Large intestine (tissue), 3 donors: ENCODE data around the gene C4orf50. TPM values are rescaled to one million over a fixed set of nuclear protein-coding genes. Genes with fewer than 3 reads are reported as not detected.
A peak's percentile ranks its signal among the peaks of the same experiment; 100 is the strongest.
"Not testable (repeated sequence)": the region's sequence is repeated elsewhere in the genome, so short reads cannot be mapped to it uniquely, and the experiment has no call there.

ENCODE experiments used
- DNase-seq, 2 donors: peaks; one replicate each; pipeline versions ENCODE4 v3.0.0 to v3.0.0-alpha.2; 2013
- H3K27ac ChIP-seq: one replicate; pipeline ENCODE4 v1.5.1; 2013; ENCODE audit warnings: low read length
- H3K27me3 ChIP-seq: 2 replicates; pipeline ENCODE4 v1.6.1; 2013; ENCODE audit warnings: low read length; ENCODE audit not compliant: control insufficient read depth, insufficient read depth
- H3K36me3 ChIP-seq: 2 replicates; pipeline ENCODE4 v1.6.1; 2013; ENCODE audit warnings: low read length; ENCODE audit not compliant: control insufficient read depth, insufficient read depth
- H3K4me1 ChIP-seq: one replicate; pipeline ENCODE4 v1.6.1; 2013; ENCODE audit warnings: low read length; ENCODE audit not compliant: control insufficient read depth, insufficient read depth
- H3K4me3 ChIP-seq: one replicate; pipeline ENCODE4 v1.5.1; 2013; ENCODE audit warnings: low read length
- H3K9me3 ChIP-seq: one replicate; pipeline ENCODE4 v1.6.1; 2013; ENCODE audit warnings: mild to moderate bottlenecking, low read depth, low read length, moderate library complexity; ENCODE audit not compliant: control insufficient read depth
- WGBS: methylation state at CpG from one replicate; pipeline ENCODE4 v1.1.5; 2013; ENCODE audit warnings: low lambda C conversion rate; ENCODE audit not compliant: insufficient coverage; 5-methylcytosine and 5-hydroxymethylcytosine counted together
- polyA plus RNA-seq: library from polyadenylated mRNA; unstranded; fragments of 120-200 nt; gene quantifications from one replicate; pipeline ENCODE4 v1.2.1, GENCODE V29; 2013

The C4orf50 gene
- polyA plus RNA-seq, 1 donor = 0.58 TPM

GRCh38 chr4:5958199-5958735 is 60.0 kb downstream of the C4orf50 start:
- no peaks in the 10 kb centered on the region for H3K9me3 ChIP-seq
- WGBS = no CpG with 5 or more reads among the region's 15 CpGs
- no peaks in the 10 kb centered on the region for H3K27me3 ChIP-seq
- DNase-seq = no peak
- H3K4me3 ChIP-seq = no peak overlapping the region
- no peak overlapping the region for H3K27ac ChIP-seq
- no peaks in the 10 kb centered on the region for H3K4me1 ChIP-seq
- no peaks in the 10 kb centered on the region for H3K36me3 ChIP-seq

GRCh38 chr4:5957076-5957475 is 61.2 kb downstream of the C4orf50 start:
- no peak for DNase-seq
- Histone ChIP-seq H3K27ac (no peak overlapping the region), H3K4me1 (no peaks in the 10 kb centered on the region), H3K4me3 (no peak overlapping the region), H3K9me3 (no peaks in the 10 kb centered on the region), H3K27me3 (no peaks in the 10 kb centered on the region), H3K36me3 (no peaks in the 10 kb centered on the region)
- WGBS = no CpG with 5 or more reads among the region's 16 CpGs

GRCh38 chr4:5956285-5957021 is 61.8 kb downstream of the C4orf50 start:
- Histone ChIP-seq H3K9me3 (no peaks in the 10 kb centered on the region), H3K4me3 (no peak overlapping the region), H3K27me3 (no peaks in the 10 kb centered on the region), H3K36me3 (no peaks in the 10 kb centered on the region), H3K27ac (no peak overlapping the region), H3K4me1 (no peaks in the 10 kb centered on the region)
- no CpG with 5 or more reads among the region's 16 CpGs for WGBS
- DNase-seq = peak in 1 of 2 donors; percentile 25

- WGBS = no CpG with 5 or more reads among the region's 4 CpGs
These were observed 62.4 kb downstream of the C4orf50 start for GRCh38 chr4:5955856-5956255.

GRCh38 chr4:5955201-5955821 is 62.9 kb downstream of the C4orf50 start:
- Histone ChIP-seq H3K4me3 (no peak overlapping the region), H3K27ac (no peak overlapping the region), H3K4me1 (no peaks in the 10 kb centered on the region), H3K36me3 (no peaks in the 10 kb centered on the region), H3K9me3 (no peaks in the 10 kb centered on the region), H3K27me3 (no peaks in the 10 kb centered on the region)
- WGBS = no CpG with 5 or more reads among the region's 18 CpGs
- DNase-seq = peak in 1 of 2 donors; percentile 15

More at GRCh38 chr4:5955856-5956255, 62.4 kb downstream of the C4orf50 start:
- Histone ChIP-seq H3K4me3 (no peak overlapping the region), H3K27ac (no peak overlapping the region), H3K36me3 (no peaks in the 10 kb centered on the region), H3K27me3 (no peaks in the 10 kb centered on the region), H3K9me3 (no peaks in the 10 kb centered on the region), H3K4me1 (no peaks in the 10 kb centered on the region)
- DNase-seq = no peak

- Histone ChIP-seq H3K27me3 (no peaks in the 10 kb centered on the region), H3K27ac (no peak overlapping the region), H3K9me3 (no peaks in the 10 kb centered on the region), H3K4me3 (no peak overlapping the region), H3K36me3 (no peaks in the 10 kb centered on the region), H3K4me1 (no peaks in the 10 kb centered on the region)
- no CpG with 5 or more reads among the region's 11 CpGs for WGBS
- DNase-seq = no peak
These were observed 64.0 kb downstream of the C4orf50 start for GRCh38 chr4:5954056-5954760.

GRCh38 chr4:5952975-5953951 is 65.0 kb downstream of the C4orf50 start:
- no peaks in the 10 kb centered on the region for H3K9me3 ChIP-seq
- H3K4me3 ChIP-seq = no peak overlapping the region
- no peaks in the 10 kb centered on the region for H3K27me3 ChIP-seq
- no peaks in the 10 kb centered on the region for H3K4me1 ChIP-seq
- no CpG with 5 or more reads among the region's 13 CpGs for WGBS
- H3K36me3 ChIP-seq = no peaks in the 10 kb centered on the region
- H3K27ac ChIP-seq = no peak overlapping the region
- DNase-seq = no peak

GRCh38 chr4:5952286-5952974 is 65.8 kb downstream of the C4orf50 start:
- Histone ChIP-seq H3K4me3 (no peak overlapping the region), H3K27ac (no peak overlapping the region), H3K4me1 (no peaks in the 10 kb centered on the region), H3K27me3 (no peaks in the 10 kb centered on the region), H3K36me3 (no peaks in the 10 kb centered on the region), H3K9me3 (no peaks in the 10 kb centered on the region)
- WGBS = 80% methylated on average over 1 of the region's 22 CpGs
- no peak for DNase-seq

GRCh38 chr4:5946653-5947052 is 71.6 kb downstream of the C4orf50 start:
- not testable (repeated sequence) for H3K4me1 ChIP-seq, H3K27ac ChIP-seq, H3K27me3 ChIP-seq, H3K4me3 ChIP-seq, DNase-seq, H3K9me3 ChIP-seq, H3K36me3 ChIP-seq
- 100% methylated on average over 1 of the region's 6 CpGs for WGBS
